Muscle layer of colon (tissue), 2 donors: ENCODE results near the gene EYS.
"Not testable (repeated sequence)": the region's sequence is repeated elsewhere in the genome, so short reads cannot be mapped to it uniquely, and the experiment has no call there.

ENCODE experiments used
- H3K27ac ChIP-seq: one replicate; pipeline ENCODE4 v1.7.0; 2013; ENCODE audit warnings: low read depth, mild to moderate bottlenecking, low read length, moderate library complexity
- H3K27me3 ChIP-seq, 2 donors: one replicate each; pipeline ENCODE4 v1.7.0; 2013; ENCODE audit warnings: low read length in 2 of 2, mild to moderate bottlenecking in 2 of 2; ENCODE audit not compliant: insufficient read depth in 2 of 2, control insufficient read depth in 1 of 2
- H3K36me3 ChIP-seq: one replicate; pipeline ENCODE4 v1.7.0; 2013; ENCODE audit warnings: mild to moderate bottlenecking, low read length; ENCODE audit not compliant: insufficient read depth
- H3K4me1 ChIP-seq: one replicate; pipeline ENCODE4 v1.7.0; 2013; ENCODE audit warnings: mild to moderate bottlenecking, low read length; ENCODE audit not compliant: insufficient read depth
- H3K4me3 ChIP-seq, 2 donors: one replicate each; pipeline ENCODE4 v1.7.0; 2013; ENCODE audit warnings: low read length in 2 of 2, low read depth in 1 of 2, mild to moderate bottlenecking in 1 of 2, moderate library complexity in 1 of 2
- H3K9ac ChIP-seq: one replicate; pipeline ENCODE4 v1.7.0; 2013; ENCODE audit warnings: low read length
- H3K9me3 ChIP-seq: one replicate; pipeline ENCODE4 v1.7.0; 2013; ENCODE audit warnings: mild to moderate bottlenecking, low read length
- donor health status: abdominal sarcoma.
- donor health status: Adenocarcinoma of cecum.

Gene EYS

DNA sequence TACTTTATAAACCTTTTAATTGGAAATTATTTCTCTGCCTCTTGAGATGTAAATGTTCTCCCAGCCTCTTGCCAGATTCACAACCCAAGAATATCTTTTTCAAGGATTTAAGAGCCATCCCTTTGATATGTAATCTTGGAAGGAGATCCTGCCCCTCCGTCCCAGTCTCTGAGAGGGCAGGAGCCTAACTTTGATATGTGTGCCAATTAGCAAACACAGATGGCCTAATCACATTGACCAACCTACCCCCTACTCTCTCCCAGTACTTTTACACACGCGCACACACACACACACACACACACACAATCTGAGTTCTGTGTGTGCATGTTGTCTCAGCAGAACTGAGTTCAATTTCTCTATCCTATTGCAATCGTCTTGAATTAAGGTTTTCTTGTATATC lies 1447.7 kb downstream of the EYS start:
- Histone ChIP-seq H3K9me3 (no peaks in the 10 kb centered on the region), H3K9ac (no peak overlapping the region), H3K27me3 (no peaks in the 10 kb centered on the region), H3K4me3 (no peak overlapping the region), H3K4me1 (no peaks in the 10 kb centered on the region), H3K27ac (no peak overlapping the region), H3K36me3 (no peaks in the 10 kb centered on the region)

DNA sequence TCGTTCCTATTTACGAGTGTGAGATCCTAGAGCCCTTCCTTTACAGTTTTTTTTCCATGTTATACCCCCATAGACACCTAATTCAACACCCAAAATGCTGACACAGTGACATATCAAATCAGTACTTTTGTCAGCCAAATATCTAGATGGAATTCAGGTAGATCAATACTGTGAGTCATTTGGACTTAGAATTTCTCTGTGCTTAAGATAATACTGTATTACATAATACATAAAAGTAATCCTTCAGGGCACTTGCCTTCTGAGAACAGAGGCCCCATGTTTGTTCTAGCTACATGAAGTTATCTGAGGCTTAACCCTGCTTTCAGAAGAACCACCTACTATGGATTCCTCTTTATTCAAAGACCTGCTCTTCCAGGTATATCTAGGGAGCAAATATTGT lies 1448.3 kb downstream of the EYS start:
- no peaks in the 10 kb centered on the region for H3K27me3 ChIP-seq
- no peak overlapping the region for H3K4me3 ChIP-seq
- H3K9ac ChIP-seq, result no peak overlapping the region
- H3K9me3 ChIP-seq, result no peaks in the 10 kb centered on the region
- no peaks in the 10 kb centered on the region for H3K4me1 ChIP-seq
- H3K27ac ChIP-seq, result no peak overlapping the region
- H3K36me3 ChIP-seq, result no peaks in the 10 kb centered on the region

DNA sequence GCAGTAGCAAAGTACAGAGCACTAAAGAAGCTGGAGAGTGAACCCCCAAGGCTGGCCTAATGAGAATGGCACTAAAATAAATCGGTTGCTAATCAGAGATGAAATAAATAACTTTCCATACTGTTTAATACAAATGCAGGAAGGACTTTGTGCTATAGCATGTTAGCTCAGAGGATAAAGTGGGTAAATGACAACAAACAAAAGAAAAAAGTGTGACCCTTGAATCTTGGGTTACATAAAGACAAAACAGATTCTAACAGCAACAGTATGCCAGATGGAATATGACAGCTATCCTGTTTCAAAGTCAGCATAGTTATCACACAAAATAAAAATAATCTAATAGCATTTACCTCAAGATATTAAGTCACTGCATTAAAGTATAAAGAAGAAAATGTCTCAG lies 1448.7 kb downstream of the EYS start:
- no peaks in the 10 kb centered on the region for H3K9me3 ChIP-seq
- no peak overlapping the region for H3K9ac ChIP-seq
- H3K27ac ChIP-seq, result no peak overlapping the region
- no peaks in the 10 kb centered on the region for H3K36me3 ChIP-seq
- no peak overlapping the region for H3K4me3 ChIP-seq
- H3K4me1 ChIP-seq, result no peaks in the 10 kb centered on the region
- H3K27me3 ChIP-seq, result no peaks in the 10 kb centered on the region

DNA sequence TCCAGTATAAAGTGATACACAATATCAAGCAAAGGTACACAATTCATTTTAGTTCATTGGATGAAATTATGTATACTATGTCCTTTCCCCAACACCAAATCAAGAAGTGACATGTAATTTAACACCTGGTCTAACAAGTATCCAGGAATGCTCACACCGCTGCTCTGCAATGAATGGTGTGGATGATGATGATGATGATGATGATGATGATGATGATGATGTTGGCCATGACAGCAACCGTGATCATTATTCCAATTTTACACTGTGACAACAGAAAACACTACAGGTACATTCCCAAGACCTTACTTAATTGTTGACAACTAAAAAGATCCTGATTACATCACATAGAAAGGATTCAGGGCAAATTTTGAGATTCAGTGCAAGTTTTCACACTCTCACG lies 1449.4 kb downstream of the EYS start:
- Histone ChIP-seq H3K9ac (no peak overlapping the region), H3K27me3 (no peaks in the 10 kb centered on the region), H3K4me3 (no peak overlapping the region), H3K9me3 (no peaks in the 10 kb centered on the region), H3K36me3 (no peaks in the 10 kb centered on the region), H3K4me1 (no peaks in the 10 kb centered on the region), H3K27ac (no peak overlapping the region)

DNA sequence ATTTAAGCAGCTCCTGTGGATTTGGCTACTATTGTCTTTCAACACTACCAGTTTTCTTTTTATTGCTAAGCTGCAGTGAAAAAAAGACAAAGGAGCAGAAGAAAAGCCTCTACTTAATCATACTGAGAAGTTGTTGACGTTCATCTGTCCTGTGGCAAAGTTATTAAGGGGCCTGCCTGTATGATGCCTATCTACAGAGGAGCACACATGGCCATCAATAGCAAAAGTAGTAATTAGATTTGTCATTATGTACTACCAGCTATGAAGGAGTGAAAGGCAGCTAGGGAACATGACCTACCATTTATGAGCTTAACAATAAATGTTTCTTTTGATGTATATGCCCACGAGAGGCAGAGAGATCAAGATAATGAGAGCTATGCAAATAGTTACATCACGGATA lies 1450.5 kb downstream of the EYS start:
- no peaks in the 10 kb centered on the region for H3K27me3 ChIP-seq
- H3K9ac ChIP-seq, result no peak overlapping the region
- H3K4me1 ChIP-seq, result no peaks in the 10 kb centered on the region
- no peaks in the 10 kb centered on the region for H3K9me3 ChIP-seq
- no peaks in the 10 kb centered on the region for H3K36me3 ChIP-seq
- H3K4me3 ChIP-seq, result no peak overlapping the region
- H3K27ac ChIP-seq, result no peak overlapping the region

DNA sequence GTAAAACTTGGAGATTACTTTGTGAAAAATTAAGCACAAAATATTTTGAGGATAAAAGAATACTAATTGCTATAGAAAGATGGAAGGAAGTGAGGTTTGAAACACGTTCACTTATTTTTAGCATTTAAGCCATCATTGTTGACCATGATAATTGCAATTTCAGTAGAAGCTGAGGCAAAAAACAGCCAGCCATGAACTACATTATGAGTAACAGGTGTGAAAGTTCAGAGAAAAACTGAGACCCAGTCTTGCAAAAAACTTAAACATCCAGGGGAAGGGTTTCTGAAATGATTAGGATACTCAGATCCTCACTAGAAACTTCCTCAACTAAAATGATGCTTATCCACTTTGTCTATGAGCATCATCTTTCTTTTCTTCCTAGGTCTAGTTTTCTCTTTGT lies 1452.0 kb downstream of the EYS start:
- no peak overlapping the region for H3K9ac ChIP-seq
- H3K4me3 ChIP-seq, result no peak overlapping the region
- no peaks in the 10 kb centered on the region for H3K4me1 ChIP-seq
- no peaks in the 10 kb centered on the region for H3K36me3 ChIP-seq
- H3K9me3 ChIP-seq, result no peaks in the 10 kb centered on the region
- no peaks in the 10 kb centered on the region for H3K27me3 ChIP-seq
- no peak overlapping the region for H3K27ac ChIP-seq

DNA sequence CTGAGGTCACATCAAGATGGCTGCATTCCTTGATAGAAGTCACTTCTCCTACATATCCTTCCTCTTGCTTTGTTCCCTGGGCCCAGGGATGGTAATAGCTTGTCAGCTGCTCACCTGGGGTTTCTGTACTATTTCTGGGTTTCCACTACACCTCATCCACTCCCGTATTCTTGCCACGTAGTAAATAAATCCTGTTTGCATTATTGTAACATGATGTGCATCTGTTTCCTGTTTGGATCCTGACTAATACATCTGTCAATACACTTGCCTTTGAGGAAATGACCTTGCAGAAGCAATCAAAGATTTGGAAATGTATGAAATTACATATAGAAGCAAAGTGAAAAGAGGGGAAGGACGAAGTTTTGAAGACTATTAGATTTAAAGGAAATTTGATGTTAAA lies 1452.5 kb downstream of the EYS start:
- H3K27ac ChIP-seq, result no peak overlapping the region
- no peak overlapping the region for H3K9ac ChIP-seq
- H3K36me3 ChIP-seq, result no peaks in the 10 kb centered on the region
- no peaks in the 10 kb centered on the region for H3K9me3 ChIP-seq
- H3K4me3 ChIP-seq, result no peak overlapping the region
- H3K4me1 ChIP-seq, result no peaks in the 10 kb centered on the region
- no peaks in the 10 kb centered on the region for H3K27me3 ChIP-seq

DNA sequence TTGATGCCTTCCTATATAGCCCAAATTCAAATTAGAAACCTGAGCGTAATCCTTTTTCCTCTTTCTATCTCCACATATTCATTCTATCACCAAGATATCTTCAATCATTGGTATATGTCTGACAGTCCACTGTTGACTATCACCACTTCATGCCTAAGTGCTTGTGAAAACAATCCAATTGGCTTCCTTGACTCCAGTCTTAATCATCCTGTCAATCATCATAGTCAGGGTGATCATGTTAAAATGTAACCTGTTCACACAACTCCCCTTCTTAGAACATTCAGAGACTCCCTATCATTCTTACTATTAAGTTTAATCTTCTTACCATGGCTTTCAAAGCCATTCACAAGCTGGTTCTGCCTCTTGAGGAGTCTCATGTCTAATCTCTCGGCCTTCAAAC lies 1454.8 kb downstream of the EYS start:
- no peak overlapping the region for H3K9ac ChIP-seq
- no peak overlapping the region for H3K27ac ChIP-seq
- H3K4me3 ChIP-seq, result no peak overlapping the region
- H3K4me1 ChIP-seq, result no peaks in the 10 kb centered on the region
- H3K9me3 ChIP-seq, result no peaks in the 10 kb centered on the region
- no peaks in the 10 kb centered on the region for H3K27me3 ChIP-seq
- no peaks in the 10 kb centered on the region for H3K36me3 ChIP-seq

DNA sequence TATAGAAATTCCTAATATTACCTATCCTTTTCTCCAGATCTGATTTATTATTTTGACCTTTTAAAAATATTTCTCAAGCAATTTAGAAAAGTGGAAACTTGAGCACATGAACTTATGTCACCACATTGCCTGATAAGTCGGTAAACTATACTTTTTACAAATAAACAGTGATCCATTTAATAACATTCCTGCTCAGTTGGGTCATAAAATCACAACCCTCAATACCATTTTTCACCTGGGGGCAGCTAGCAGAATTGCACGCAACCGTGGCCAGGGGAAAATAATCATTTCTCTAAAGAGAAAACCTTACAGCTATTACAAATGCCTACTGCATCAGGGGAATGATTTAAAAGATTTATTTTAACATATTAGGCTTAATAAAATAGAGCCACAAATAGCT lies 1456.9 kb downstream of the EYS start:
- Histone ChIP-seq H3K36me3 (no peaks in the 10 kb centered on the region), H3K9me3 (no peaks in the 10 kb centered on the region), H3K9ac (no peak overlapping the region), H3K27me3 (no peaks in the 10 kb centered on the region), H3K4me1 (no peaks in the 10 kb centered on the region), H3K27ac (no peak overlapping the region), H3K4me3 (no peak overlapping the region)

DNA sequence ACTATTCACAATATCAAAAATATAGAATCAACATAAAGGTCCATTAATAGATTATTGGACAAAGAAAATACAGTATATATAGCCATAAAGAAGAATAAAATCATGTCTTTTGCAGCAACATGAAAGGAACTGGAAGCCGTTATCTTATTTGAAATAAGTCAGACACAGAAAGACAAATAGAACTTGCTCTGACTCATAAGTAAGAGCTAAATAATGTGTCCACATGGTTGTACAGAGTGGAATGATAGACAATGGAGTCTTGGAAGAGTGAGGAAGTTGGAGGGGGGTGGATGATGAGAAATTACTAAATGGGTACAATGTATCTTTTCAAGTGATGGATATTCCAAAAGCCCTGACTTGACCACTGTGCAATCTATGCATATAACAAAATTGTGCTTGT lies 1457.9 kb downstream of the EYS start:
- Histone ChIP-seq H3K4me3 (no peak overlapping the region), H3K36me3 (no peaks in the 10 kb centered on the region), H3K9me3 (no peaks in the 10 kb centered on the region)

DNA sequence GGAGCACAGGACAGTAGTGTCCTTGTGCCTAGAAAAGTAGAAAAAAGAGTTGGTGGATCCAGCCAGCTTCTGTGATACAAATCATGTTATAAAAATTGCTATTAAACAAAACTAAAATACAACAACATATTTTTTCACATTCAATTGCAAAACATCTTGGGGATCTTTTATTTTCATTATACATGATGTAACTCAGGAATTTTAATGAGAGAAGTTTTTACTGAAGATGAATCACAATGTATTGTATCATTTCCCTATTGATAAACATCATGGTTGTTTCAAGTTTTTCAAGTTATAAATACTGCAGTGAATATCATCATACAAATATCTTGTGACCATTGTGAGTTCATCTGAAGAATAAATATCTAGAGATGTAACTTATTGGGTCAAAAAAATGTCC lies 1463.4 kb downstream of the EYS start:
- no peak overlapping the region for H3K9ac ChIP-seq

More for the DNA sequence above, 1457.9 kb downstream of the EYS start:
- Histone ChIP-seq H3K4me1 (no peaks in the 10 kb centered on the region), H3K9ac (no peak overlapping the region), H3K27ac (no peak overlapping the region), H3K27me3 (no peaks in the 10 kb centered on the region)

DNA sequence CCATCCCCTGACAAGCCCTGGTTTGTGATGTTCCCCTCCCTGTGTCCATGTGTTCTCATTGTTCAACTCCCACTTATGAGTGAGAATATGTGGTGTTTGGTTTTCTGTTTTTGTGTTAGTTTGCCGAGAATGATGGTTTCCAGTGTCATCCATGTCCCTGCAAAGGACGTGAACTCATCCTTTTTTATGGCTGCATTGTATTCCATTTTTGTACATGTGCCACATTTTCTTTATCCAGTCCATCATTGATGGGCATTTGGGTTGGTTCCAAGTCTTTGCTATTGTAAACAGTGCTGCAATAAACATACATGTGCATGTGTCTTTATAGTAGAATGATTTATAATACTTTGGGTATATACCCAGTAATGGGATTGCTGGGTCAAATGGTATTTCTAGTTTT lies 1468.1 kb downstream of the EYS start:
- H3K36me3 ChIP-seq, H3K9ac ChIP-seq, H3K27ac ChIP-seq, H3K9me3 ChIP-seq, H3K27me3 ChIP-seq, H3K4me1 ChIP-seq, H3K4me3 ChIP-seq: not testable (repeated sequence)

More for the DNA sequence above, 1463.4 kb downstream of the EYS start:
- H3K27ac ChIP-seq, result no peak overlapping the region
- H3K36me3 ChIP-seq, result no peaks in the 10 kb centered on the region
- H3K4me1 ChIP-seq, result no peaks in the 10 kb centered on the region
- H3K9me3 ChIP-seq, result no peaks in the 10 kb centered on the region
- no peak overlapping the region for H3K4me3 ChIP-seq
- no peaks in the 10 kb centered on the region for H3K27me3 ChIP-seq
